ENCODE results near the gene BTBD9.

Gene BTBD9

DNA sequence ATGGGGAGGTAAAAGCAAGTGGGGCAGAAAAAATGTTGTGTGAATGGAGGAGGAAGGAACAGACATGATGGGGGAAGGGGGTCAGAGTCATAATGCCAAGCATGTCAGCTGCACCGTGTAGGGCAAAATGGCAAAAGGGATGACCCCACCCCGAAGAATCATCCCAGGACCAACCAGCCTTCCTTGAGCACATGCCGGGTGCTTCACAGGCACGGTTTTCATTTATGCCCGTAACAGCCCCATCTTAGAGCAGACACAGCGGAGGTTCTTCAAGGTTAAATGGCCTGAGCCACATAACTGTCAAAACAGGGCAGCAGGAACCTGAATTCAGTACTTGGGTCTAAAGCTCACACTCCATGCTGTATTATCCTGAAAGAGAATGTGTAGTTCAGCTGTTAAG, 498.0 kb downstream of the BTBD9 start:
- no peak for DNase-seq (ENCODE audit: low read depth)
- TF ChIP-seq, protein P1, sequence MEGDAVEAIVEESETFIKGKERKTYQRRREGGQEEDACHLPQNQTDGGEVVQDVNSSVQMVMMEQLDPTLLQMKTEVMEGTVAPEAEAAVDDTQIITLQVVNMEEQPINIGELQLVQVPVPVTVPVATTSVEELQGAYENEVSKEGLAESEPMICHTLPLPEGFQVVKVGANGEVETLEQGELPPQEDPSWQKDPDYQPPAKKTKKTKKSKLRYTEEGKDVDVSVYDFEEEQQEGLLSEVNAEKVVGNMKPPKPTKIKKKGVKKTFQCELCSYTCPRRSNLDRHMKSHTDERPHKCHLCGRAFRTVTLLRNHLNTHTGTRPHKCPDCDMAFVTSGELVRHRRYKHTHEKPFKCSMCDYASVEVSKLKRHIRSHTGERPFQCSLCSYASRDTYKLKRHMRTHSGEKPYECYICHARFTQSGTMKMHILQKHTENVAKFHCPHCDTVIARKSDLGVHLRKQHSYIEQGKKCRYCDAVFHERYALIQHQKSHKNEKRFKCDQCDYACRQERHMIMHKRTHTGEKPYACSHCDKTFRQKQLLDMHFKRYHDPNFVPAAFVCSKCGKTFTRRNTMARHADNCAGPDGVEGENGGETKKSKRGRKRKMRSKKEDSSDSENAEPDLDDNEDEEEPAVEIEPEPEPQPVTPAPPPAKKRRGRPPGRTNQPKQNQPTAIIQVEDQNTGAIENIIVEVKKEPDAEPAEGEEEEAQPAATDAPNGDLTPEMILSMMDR (IDR thresholded peaks at IDR 0.05; ENCODE audit: insufficient read depth, low read depth, low read length, missing control alignments) = no peak
- H3K4me3 ChIP-seq (ENCODE audit: low read length) = no peak overlapping the region

DNA sequence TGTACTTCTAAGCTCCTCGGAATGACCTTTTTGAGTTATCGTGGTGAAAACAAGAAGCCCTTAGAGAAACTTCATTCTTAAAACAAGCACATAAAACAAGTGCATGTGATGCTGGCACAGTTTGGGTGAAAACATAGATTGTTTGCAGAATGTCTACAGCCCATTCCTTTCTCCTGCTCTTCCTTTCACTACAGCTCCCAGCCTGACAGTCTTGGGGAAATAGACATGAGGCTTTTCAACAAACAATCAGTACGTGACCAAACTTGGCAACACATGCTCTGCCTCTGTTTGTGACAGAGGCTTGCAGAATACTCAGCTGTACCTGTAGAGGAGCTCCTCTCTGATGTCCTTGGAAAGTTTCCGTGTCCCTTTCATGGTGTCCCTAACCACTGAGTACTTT, 498.6 kb downstream of the BTBD9 start:
- no peak overlapping the region for H3K4me3 ChIP-seq (ENCODE audit: low read length)
- TF ChIP-seq, protein P1 (IDR thresholded peaks at IDR 0.05; ENCODE audit: insufficient read depth, low read depth, low read length, missing control alignments) = no peak
- no peak for DNase-seq (ENCODE audit: low read depth)

DNA sequence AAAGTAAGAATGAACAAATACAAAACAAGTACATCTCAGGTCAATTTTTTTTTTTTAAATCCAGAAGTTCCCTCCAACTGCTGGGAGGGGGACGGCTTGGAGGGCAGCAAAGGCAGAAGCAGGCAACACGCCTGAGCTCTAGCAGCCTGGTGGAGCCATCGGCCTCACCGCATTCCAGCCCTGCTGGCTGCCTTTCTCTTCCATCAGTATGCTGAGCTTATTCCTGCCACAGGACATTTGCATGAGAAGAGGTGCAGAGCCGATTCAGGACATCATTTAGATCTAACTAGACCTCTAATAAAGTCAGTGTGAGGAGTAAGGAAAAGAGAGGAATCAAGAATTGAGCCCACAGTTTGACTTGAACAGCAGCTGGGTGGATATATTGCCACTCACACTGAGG, 501.4 kb downstream of the BTBD9 start:
- no peak for DNase-seq (ENCODE audit: low read depth)
- H3K4me3 ChIP-seq (ENCODE audit: low read length) = no peak overlapping the region
- TF ChIP-seq, protein P1 (IDR thresholded peaks at IDR 0.05; ENCODE audit: insufficient read depth, low read depth, low read length, missing control alignments) = no peak

DNA sequence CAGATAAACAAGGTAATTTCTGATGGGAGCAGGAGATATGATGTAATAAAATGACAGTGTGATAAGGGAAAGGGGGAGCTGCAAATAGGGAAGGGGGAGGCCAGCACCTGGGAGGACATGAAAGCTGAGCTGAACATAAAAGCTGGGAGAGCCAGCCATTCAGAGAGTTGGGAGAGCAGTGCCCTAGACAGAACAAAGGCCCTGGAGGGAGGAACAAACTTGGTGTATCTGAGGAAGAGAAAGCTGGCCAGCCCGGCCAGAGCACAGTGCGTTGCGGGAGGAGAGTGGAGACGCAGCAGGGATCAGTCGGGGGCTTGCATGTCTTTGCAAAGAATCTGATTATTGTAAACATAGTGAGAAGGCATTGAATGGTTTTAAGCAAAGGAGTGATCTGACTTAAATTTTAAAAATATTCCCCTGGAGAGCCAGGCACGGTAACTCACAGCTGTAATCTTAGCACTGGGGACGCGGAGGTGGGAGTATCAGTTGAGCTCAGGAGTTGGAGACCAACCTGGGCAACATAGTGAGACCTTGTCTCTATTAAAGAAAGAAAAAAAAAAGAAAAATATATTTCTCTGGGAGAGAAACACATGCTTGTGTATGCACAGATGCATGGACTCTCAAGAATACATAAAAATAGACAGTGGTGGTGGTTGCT, 502.0 kb downstream of the BTBD9 start:
- TF ChIP-seq, protein P1 (IDR thresholded peaks at IDR 0.05; ENCODE audit: insufficient read depth, low read depth, low read length, missing control alignments) = no peak

DNA sequence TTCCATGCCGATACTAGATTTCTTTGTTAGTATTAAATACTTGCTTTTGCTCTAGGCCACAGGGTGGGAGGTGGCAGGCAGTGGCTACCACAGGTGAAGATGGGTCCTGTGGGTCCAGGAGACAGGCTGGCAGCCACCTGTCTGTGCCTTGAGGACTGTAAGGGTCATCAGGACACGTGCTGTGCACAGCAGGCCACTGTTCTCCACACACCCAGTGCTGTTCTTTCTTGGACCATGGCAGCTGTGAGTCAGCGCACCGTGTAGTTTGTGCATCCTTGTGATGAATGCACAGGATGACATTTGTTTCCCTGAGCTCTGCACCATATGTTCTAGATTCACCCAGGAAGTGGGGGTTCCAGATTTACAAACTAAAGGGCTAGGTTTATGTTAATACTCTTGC, 503.2 kb downstream of the BTBD9 start:
- TF ChIP-seq, protein P1 (IDR thresholded peaks at IDR 0.05; ENCODE audit: insufficient read depth, low read depth, low read length, missing control alignments) = no peak
- DNase-seq (ENCODE audit: low read depth) = no peak
- H3K4me3 ChIP-seq (ENCODE audit: low read length) = no peak overlapping the region

More for the DNA sequence above, 502.0 kb downstream of the BTBD9 start:
- no peak overlapping the region for H3K4me3 ChIP-seq (ENCODE audit: low read length)
- no peak for DNase-seq (ENCODE audit: low read depth)

DNA sequence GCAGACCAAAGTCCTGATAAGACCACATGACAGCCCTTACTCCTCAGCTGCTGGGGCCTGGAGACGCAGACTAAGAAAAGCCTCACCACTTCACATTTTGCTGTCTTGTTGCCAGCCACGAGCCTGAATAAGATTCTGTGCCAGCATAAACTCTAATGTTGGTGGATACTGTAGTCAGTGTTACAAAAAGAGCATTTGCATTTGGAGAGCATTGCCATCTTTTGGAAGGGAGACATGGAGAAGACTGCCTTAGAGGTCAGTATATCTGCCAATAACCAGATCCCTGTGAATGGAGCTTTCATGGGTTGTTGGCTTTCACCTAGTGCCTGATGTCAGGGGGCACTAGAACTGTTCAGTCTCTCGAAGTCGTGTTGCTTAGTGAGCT, 505.0 kb downstream of the BTBD9 start:
- DNase-seq (ENCODE audit: low read depth) = no peak
- TF ChIP-seq, protein P1 (IDR thresholded peaks at IDR 0.05; ENCODE audit: insufficient read depth, low read depth, low read length, missing control alignments) = no peak
- H3K4me3 ChIP-seq (ENCODE audit: low read length) = no peak overlapping the region
